NCI-H82 (cell line): Measurements from ENCODE around the gene PCK1.

Experiments
- DNase-seq: peaks from one replicate; lab custom pipeline; 2025; lab: John Stamatoyannopoulos, UW

Gene PCK1

GRCh38 chr20:57576617-57577550 lies 16.0 kb downstream of the PCK1 start:
- DNase-seq, result no peak

GRCh38 chr20:57577679-57578475 lies 17.0 kb downstream of the PCK1 start:
- no peak for DNase-seq

GRCh38 chr20:57578476-57579165 lies 17.7 kb downstream of the PCK1 start:
- DNase-seq, result no peak

GRCh38 chr20:57579331-57579897 lies 18.5 kb downstream of the PCK1 start:
- DNase-seq, result no peak

GRCh38 chr20:57579898-57580447 lies 19.1 kb downstream of the PCK1 start:
- DNase-seq, result no peak

GRCh38 chr20:57580478-57581201 lies 19.7 kb downstream of the PCK1 start:
- no peak for DNase-seq

GRCh38 chr20:57581202-57582028 lies 20.5 kb downstream of the PCK1 start:
- DNase-seq, result no peak

GRCh38 chr20:57582029-57582378 lies 21.1 kb downstream of the PCK1 start:
- DNase-seq, result no peak

GRCh38 chr20:57582432-57583288 lies 21.8 kb downstream of the PCK1 start:
- peak; percentile 74 for DNase-seq

- DNase-seq, result no peak
Observed at GRCh38 chr20:57583289-57584257, 22.7 kb downstream of the PCK1 start.

GRCh38 chr20:57584768-57585461 lies 24.0 kb downstream of the PCK1 start:
- no peak for DNase-seq

- no peak for DNase-seq
Observed at GRCh38 chr20:57585466-57586213, 24.7 kb downstream of the PCK1 start.

GRCh38 chr20:57586370-57586793 lies 25.5 kb downstream of the PCK1 start:
- DNase-seq, result no peak

GRCh38 chr20:57586943-57587277 lies 26.0 kb downstream of the PCK1 start:
- DNase-seq, result no peak

- no peak for DNase-seq
Observed at GRCh38 chr20:57587278-57587988, 26.5 kb downstream of the PCK1 start.

- peak; percentile 25 for DNase-seq
Observed at GRCh38 chr20:57587989-57588377, 27.1 kb downstream of the PCK1 start.
